Epidermal melanocyte (primary cell): ENCODE results near the gene FAM170B.

Source experiments
- DNase-seq: peaks from one replicate; pipeline ENCODE4 v3.0.0; 2011; ENCODE audit warnings: low spot score; ENCODE audit not compliant: insufficient read length

The FAM170B gene

DNA sequence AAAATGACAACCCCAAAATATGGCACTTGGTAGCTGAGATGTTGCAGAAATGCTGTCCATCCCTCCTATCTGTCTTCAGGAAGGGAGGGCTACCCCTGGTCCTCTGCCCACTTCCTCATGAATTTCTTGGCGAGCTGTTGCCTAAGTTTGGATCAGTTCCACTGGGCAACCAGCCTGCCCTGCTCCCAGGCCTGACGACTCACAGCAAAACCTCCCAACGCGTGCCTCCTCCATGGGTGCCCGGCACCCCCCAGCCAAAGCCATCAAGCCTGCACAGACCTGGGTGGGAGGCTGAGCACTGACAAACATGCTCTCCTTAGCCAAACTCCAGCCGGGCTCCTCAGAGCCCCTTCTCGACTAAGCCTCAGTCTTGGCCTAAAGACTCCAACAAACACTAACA is 27.4 kb downstream of the FAM170B start:
- no peak for DNase-seq

DNA sequence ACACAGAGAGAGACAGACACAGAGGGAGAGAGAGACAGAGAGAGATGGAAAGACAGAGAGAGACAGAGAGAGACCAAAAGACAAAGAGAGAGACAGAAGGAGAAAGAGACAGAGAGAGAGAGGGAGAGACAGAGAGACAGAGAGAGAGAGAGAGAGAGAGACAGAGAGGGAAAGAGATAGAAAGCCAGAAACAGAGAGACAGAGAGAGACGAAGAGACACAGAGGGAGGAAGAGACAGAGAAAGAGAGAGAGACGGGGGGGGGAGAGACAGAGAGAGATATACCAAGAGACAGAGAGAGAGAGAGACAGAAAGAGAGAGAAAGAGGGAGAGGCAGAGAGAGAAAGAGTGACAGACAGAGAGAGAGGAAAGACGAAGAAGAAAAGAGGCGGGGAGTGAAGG is 28.7 kb downstream of the FAM170B start:
- DNase-seq, result no peak

DNA sequence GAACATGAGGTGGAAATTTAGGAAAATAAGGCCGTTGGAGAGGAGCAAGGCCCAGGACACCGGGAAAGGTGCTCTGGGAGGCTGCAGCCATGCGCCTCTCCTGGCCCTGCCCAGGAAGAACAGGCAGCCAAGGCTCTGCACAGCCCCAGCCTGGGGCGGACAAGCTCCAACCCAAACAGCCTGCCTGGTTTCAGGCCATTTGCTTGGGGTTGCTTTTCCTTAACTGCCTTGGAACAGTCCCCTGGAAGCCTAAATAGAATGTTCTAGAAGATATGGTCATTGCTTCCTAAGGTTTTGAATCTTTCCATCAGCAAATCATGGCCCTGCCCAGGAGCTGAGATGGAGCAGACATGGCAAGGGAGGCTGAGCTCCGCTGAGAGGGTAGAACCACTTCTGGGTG is 29.5 kb downstream of the FAM170B start:
- no peak for DNase-seq

DNA sequence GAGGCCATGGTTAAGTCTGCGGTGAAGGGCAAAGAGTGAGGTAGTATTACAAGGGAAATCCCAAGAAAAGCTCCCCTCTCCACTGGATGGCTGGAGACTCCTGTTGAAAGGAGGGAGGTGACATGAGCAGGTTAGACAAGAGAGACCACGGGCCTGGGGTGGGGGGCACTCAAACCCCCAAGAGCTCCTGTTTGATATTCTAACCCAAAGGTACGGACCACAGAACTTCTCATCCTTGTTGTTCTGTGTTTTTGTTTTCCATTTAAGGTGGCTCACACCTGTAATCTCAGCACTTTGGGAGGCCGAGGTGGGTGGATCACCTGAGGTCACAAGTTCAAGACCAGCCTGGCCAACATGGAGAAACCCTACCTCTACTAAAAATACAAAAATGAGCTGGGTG is 30.1 kb downstream of the FAM170B start:
- DNase-seq, result no peak

DNA sequence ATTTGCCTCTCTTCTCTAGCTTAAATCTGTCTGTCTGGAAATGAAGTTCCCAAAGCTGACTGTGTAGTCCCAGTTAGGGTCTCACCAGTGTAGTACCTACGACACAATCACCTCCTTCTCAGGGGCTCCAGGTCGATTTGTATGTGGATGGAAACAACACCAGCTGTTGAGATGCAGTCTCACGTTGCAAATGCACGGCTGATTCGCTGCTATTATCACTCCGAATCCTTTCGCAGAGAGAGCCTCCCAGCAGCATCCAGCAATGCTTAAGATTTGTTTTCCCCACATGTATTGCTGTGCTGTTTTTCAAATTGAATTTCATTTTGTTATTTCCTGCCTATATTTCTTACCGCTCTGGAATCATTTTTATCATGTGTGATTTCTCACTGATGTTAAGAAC is 34.8 kb downstream of the FAM170B start:
- DNase-seq, result no peak

DNA sequence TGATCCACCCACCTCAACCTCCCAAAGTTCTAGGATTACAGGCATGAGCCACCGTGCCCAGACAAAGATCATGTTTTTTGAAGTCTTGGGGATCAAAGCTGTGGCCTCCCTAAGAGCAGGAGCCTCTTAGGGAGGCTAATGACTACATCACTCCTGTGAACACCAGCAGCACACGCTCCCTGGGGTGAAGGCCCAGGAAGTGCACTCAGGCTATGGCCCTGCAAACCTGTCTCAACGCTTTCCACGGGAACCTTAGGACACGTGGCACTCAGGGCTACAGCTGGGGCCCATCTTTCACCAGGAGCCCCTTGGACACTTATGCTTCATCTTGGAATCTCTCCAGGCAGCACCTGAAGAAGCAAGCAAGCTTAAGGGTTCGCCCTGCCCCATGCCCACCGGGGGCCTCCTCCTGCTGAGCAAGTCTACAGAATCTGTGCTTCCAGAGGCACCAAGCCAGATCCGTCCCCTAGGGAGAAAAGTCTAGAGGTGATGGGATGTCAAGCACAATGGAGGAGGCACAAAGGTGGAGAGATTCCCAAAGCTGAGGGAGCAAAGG is 36.9 kb downstream of the FAM170B start:
- no peak for DNase-seq

DNA sequence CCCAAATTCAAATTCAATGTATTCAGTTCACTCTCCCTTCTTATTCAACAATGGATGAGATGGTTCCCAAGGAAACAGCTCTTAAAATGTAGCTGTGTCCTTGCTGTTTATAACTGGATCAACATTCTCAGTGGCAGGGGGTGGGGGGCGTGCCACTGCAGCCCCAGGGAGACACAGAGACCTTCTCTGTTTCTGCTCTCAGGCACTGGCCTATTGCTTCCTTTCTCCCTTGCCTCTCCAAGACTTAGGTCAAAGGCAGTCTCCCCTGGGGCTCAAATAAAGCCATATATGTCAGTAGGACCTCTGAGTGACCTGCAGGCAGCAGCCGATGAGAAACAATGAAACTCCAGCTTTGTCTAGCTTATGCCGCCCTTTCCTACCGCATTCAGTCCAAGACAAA is 39.2 kb downstream of the FAM170B start:
- no peak for DNase-seq

DNA sequence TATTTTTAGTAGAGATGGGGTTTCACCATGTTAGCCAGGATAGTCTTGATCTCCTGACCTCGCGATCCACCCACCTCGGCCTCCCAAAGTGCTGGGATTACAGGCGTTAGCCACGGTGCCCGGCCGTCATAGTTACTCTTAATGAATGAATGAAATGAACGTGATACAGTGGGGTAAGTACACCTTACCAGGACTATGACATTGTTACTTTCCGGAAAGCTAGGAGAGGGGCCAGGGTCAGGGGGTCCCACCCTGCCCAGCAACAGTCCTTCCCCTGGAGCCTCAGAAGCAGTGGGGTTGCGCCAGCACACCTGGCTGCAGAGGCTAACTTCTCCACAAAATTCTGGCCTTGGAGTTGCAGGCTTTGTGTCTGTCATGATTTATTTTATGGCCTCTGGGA is 39.9 kb downstream of the FAM170B start:
- DNase-seq, result no peak

DNA sequence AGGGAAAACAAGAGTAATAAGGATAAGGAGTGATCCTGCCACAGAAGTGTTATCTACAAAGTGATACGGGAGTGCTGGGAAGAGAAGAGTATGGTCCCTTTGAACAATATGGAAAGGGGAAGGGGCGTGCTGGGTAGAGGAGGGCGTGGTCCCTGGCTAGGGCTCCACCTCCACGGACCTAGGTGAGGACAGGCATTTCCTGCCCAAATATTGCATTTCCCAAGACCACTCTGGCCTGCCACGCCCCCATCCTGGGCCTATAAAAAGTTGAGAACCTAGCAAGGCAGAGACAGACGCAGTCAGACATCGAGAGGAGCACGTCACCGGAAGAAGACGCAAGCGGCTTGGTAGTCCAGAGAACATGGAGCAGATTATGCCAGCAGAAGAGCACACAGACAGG is 41.3 kb downstream of the FAM170B start:
- DNase-seq, result no peak

DNA sequence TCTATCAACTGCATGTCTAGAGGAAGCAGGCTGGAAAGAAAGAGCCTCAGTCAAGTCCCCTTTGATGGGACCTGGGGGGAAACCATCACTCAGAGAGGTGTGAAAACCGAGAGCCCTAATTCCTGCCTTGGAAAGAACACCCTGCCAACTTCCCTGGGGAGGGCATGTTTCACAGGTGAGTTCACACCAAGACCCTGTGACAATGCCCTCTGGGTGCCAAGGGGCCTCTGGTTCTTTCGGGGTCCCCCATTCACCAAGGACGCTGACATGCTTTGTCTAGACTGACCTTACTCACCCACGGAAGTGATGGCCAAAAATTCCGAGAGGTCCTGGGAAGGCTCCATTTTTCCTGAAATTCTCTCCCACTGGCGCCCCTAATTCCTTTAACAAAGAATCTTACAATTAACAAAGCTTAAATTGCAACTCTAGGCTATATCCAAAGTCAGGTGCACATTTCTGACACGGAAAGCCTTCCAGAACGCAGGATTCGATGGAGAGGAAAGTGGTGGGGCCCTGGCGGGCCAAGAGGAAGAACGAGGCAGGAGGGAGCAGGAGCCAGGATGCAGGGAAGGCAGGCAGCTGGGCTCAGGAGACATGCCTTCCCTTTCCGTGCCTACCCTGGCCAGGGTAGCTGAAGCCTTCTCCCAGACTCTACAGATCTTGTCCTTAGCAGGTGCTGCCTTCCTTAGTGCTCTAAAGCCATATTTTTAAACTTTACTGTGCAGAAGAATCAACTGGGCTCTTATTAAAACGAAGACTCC is 42.2 kb downstream of the FAM170B start:
- no peak for DNase-seq

DNA sequence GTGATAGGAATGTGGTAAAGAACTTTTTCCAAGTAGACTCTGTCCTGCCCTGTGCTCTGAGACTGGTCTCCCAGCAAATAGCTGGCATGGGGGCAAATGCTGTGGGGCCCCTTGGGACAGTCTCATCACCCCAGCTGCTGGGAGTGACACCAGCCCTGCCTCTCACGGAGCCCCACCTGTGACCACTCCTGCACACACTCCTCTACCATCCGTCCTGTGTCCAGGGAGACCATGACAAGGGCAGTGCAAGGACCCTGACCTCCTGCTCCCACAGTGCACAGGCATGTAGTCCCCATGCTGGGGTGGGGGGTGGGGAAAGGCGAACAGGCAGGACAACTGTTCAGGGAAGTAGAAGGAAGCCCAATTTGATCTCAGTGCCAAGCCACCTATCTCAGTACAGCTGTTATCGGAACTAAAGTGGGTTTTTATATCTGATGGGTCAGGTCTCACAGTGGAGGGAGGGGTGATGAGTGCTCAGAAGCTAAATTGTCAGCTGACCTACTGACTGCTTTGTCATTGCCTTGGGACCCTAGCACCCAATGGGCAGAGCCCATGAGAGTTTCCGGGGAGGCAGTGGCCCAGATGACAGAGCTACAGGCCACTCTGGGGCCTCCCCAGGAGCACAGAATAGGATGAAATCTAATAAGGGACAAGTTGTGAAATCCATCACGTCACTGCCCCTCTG is 43.0 kb downstream of the FAM170B start:
- no peak for DNase-seq

DNA sequence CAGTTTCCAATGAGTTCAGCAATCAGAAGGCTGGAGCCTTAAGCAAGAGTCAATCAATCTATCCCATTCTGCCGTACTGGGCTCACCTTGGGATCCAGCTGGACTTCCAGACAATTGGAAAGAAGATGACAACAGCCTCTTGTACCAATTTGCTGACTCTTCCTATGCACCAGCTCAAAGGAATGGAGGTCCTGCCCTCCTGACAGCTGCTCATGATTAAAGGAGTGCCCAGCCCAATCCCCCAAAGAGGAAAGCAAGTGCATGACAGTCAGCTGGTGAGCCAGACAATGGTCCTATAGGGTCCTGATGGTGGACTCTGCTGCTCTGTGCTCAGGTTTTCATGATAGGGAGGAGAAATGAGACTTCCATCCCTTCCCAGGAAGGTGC is 43.6 kb downstream of the FAM170B start:
- no peak for DNase-seq

DNA sequence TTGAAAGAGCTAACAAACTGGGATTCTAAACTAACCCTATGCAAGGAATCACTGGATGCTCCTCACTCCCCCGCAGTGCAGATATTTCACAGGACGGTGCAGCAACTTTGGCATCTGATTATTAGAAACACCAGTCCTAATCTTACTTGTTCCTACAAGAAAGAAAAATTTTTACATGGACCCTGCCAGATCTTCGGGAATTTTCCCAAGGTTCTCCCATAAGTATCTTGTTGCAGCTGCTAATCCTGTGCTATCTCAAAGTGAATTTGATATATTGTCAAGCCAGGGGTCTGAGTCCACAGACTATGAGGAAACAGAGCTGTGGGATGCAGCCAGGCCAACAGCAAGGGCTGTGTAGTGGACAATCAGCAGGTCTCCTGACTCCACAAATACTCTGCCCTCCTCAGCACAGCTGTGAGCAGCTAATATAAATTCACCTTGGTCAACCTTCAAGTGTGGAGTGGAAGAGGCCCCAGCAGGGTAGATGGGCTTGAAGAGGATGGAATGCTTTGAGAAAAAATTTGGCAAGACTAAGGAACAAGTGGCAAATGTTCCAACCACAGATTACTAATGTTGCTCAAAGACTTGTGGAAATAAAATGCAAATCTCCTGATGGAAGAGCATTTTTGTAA is 44.1 kb downstream of the FAM170B start:
- no peak for DNase-seq

DNA sequence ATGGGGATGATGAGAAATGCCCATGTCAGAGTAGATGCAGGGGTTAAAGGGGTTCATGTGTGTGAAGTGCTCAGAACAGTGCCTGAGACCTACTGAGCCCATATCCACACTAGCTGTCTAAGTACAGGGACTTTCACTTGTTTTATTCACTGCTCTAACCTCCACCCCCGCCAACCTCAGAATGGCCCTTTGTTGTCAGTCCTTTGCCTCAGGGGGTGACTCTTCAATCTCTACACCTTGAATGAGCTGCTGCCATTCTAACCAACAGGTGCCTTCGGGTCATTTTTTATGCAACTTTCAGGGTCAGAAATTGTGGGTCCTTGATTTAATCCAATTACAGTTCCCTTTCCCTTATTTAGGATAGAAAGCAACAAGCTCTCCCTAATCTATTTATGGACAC is 44.7 kb downstream of the FAM170B start:
- no peak for DNase-seq

DNA sequence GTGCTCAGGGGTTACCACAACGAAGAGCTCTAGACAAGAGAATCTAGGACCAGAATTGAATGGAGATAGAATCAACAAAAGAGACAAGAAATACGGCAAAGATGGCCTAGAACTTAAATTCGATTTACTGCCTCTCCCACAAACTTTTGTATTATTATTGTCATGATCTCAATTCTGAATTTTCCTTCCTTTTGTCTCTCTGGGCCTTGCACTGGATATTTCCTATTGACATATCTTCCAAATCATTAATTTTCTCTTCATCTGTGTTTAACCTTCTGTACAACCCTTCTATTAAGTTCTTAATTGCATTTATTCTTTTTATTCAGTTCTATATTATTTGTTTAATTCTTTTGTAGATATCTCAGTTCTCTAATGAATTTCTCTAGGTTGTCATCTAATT is 46.9 kb downstream of the FAM170B start:
- DNase-seq, result no peak

DNA sequence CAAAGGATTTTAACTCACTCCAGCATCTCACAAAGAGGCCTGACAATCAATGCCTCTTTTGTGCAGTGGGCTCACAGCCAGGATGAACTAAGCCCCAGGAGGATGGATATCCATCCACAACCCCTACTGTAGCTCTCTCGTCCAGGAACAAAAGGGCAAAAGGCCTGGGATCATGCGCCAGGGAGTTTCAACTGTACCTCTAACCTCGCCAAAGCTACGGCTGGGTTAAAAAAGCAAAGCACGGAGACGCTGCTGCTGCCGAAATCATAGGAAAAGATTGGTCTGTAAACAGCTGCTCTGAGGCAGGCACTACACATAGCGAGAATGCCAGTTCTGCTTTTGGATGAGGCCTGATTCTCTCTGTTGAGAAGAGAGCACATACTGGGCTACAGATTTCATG is 50.6 kb downstream of the FAM170B start:
- no peak for DNase-seq

DNA sequence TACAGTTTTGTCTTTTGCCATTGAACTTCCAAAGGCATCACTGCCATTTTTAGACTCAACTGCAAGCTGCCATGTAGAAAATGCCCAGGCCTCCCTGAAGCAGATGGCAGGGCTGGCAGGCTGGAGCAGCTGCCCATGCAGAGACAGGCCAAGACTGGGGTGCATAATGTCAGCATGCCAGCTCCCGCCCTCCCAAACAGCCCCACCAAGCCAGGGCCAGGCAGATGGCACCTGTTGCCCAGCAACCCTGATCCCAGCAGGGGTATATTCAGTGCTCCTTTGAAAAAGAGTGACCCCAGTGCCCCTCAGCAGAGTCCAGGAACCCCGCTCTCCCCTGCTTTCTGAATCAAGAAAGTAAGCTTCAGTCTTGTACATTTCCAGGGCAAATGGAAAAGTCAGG is 51.1 kb downstream of the FAM170B start:
- no peak for DNase-seq

DNA sequence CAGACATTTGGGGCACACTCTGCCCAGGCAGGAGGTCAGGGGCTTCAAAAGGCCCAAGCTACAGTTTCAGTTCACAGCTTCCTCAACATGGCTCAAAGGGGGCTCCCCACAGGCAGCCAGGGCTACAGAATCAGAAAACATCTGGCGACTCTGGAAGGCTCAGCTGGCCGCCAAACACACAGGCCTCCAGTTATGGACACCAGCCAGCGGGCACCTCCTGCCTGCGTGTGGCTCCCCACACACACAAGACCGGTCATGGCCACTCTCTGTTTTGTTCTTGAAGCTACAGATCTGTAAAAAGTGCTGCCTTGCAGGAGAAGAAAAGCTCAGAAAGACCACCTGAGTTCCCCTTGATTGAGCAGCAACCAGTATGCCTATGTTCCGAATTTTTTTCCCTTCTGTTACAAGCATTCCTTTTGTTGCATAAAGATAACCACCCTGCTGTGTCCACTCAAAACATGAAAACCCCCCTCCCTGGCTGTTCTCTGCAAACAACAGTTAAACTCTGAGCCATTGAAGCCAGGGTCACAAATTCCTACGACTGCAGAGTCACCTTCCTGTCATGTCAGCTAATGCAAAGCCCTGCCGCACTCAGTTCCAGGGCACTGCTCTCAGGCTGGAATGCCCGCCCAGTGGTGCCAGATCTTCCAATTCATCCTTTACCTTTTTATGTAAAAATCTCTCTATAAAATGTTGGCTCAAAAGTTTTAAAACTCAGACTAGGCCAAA is 52.1 kb downstream of the FAM170B start:
- no peak for DNase-seq
